Fibroblast of lung (primary cell): ENCODE results near the gene NFIC.

Source experiments
- CTCF ChIP-seq, 2 donors: IDR thresholded peaks in 1 of 2; conservative IDR thresholded peaks in 1 of 2; 1 replicate in 1 of 2; 2 replicates in 1 of 2; pipeline ENCODE4 v1.5.1; 2011 to 2012; ENCODE audit warnings: low read length in 2 of 2, control low read depth in 1 of 2, inconsistent platforms in 1 of 2, low read depth in 1 of 2, mild to moderate bottlenecking in 1 of 2
- EZH2 ChIP-seq: IDR thresholded peaks from 2 replicates; pipeline ENCODE4 v1.5.1; 2012; ENCODE audit warnings: low read length, control low read depth, mild to moderate bottlenecking; ENCODE audit errors: missing control alignments

GRCh38 chr19:3440082-3440481, 73.7 kb downstream of the NFIC start:
- TF ChIP-seq CTCF (conservative IDR thresholded peaks at IDR 0.05 in 1 of 2, IDR thresholded peaks at IDR 0.05 in 1 of 2; ENCODE audit: low read depth in 1 of 2, low read length in 2 of 2), result peak; percentile 20 to 34
- TF ChIP-seq EZH2, result no peak
